Urothelium cell line (cell line): ENCODE results near the gene SSC4D.
A peak's percentile ranks its signal among the peaks of the same experiment; 100 is the strongest.
"Not testable (repeated sequence)": the region's sequence is repeated elsewhere in the genome, so short reads cannot be mapped to it uniquely, and the experiment has no call there.

ENCODE experiments used
- DNase-seq: peaks from one replicate; pipeline ENCODE4 v3.0.0; 2011; ENCODE audit warnings: low spot score, mixed read lengths
- FAIRE-seq: peaks from 2 replicates; lab custom pipeline; 2011; peaks lifted over from hg19 to GRCh38; lab: Jason Lieb, UNC

SSC4D gene

DNA sequence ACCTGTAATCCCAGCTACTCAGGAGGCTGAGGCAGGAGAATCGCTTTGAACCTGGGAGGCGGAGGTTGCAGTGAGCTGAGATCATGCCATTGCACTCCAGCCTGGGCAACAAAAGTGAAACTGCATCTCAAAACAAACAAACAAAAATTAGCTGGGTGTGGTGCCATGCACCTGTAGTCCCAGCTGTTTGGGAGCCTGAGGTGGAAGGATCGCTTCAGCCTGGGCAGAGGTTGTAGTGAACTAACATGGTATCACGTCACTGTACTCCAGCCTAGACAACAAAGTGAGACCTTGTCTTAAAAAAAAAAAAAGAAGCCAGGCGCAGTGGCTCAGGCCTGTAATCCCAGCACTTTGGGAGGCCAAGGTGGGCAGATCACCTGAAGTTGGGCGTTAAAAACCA lies 21.7 kb downstream of the SSC4D start:
- not testable (repeated sequence) for DNase-seq, FAIRE-seq

- FAIRE-seq (no peak), DNase-seq (no peak)
These were observed 22.7 kb downstream of the SSC4D start for GRCh38 chr7:76386691-76387260.

DNA sequence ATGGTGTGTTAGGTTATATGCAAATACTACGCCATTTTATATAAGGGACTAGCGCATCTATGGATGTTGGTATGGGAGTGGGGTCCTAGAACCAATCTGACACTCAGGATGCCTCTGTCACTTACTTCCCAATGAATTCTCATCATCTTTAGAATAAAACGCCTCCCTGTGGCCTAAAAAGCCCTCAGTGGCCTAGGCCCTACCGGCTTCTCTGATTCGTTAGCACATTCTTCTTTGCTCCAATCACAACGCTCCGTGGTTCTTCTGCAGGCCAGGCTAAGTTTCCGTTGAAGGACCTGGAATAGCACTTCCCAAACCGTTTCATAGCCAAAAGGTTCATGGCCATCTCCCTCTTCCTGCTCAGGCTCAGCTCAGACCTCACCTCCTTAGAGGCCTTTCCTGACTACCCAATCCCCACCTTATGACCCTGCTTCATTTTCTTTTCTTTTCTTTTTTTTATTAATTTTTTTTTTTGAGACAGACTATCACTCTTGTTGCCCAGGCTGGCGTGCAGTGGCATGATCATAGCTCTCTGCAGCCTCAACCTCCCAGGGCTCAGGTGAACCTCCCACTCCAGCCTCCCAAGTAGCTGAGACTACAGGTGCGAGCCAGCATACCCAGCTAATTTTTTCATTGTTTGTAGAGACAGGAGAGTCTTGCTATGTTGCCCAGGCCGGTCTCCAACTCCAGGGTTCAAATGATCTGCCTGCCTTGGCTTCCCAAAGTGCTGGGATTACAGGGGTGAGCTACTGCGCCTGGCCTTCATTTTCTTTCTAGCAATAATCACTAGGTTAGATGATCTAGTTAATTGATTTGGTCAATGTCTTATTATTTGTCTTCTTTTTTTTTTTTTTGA lies 26.2 kb downstream of the SSC4D start:
- DNase-seq: no peak
- no peak for FAIRE-seq

GRCh38 chr7:76381814-76382213 lies 27.7 kb downstream of the SSC4D start:
- DNase-seq (no peak), FAIRE-seq (no peak)

- FAIRE-seq: no peak
- DNase-seq: no peak
These were observed 28.9 kb downstream of the SSC4D start for GRCh38 chr7:76380623-76380966.

DNA sequence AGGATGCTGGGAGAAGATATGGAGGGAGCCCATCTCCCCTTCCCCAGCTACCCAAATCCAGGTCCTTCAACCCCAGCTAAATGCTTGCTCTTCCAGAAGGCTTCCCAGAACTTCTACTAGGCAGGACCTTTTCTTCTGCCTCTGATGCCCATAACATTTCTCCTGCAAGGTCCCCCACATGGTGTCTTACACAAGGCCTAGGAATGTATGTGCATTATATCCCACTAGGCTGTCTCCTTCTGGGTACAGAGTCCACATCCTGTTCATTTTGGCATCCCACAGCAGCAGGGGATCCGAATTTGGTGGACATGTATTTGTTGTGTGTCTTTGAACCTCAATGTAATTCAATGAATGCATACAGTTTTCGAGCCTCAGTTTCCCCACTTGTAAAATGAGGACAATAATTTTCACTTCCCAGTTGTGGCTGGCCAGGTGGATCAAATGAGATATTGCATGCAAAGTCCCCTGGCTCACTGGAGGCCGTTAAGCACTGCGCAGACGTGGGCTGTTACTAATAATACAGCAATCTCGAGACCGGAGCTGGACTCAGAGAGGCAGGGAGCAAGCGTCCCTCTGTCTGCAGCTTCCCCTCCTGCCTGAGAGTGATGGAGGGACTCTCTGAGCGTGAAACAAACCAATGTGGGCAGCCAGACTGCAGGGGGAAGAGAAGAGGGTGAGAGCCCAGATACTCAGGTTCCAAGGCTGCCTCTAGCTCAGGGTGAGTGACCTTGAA lies 32.1 kb downstream of the SSC4D start:
- DNase-seq (no peak), FAIRE-seq (no peak)

DNA sequence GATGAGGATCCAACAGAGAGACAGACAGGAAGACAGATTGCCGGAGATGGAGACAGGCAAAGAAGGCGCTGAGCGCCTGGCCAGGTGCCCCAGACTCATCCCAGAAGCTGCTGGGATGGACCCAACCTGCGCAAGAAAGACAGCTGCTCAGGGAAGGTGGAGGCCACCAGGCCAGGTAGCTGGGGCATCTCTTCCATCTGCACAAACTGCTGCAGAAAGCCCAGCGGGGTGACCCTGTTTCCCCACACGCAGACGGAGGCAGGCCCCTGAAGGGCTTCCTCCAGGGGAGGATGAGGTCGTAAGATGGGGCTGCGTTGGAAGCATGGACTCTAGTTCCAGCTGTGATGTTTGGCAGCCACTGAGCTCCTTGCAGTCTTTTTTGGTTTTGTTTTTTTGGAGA lies 34.2 kb downstream of the SSC4D start:
- FAIRE-seq (no peak), DNase-seq (no peak)

- FAIRE-seq (no peak), DNase-seq (peak; percentile 79)
These were observed 36.3 kb downstream of the SSC4D start for GRCh38 chr7:76372984-76373833.

GRCh38 chr7:76371396-76371795 lies 38.1 kb downstream of the SSC4D start:
- FAIRE-seq: no peak
- no peak for DNase-seq

DNA sequence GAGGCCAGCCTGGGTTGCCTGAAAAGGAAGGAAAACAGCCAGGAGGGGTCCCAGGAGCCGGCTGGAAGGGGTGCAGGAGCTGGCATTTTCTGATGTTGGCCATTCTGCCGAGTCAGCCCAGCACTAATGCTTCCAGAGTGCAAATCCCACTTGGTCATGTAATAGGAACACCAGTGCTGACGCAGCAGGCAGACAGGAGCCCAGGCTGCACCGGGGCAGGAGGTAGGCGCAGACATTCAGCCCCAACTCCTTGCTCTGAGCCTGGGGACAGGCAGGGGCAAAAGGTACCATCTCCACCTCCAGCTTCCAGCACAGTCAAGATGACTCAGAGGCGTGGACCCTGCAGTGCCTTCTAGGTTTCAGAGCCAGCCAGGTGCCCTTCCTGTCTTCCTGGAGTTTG lies 40.5 kb downstream of the SSC4D start:
- FAIRE-seq: no peak
- no peak for DNase-seq

GRCh38 chr7:76368190-76368589 lies 41.3 kb downstream of the SSC4D start:
- DNase-seq (no peak), FAIRE-seq (no peak)

- FAIRE-seq: no peak
- DNase-seq: no peak
These were observed 45.3 kb downstream of the SSC4D start for GRCh38 chr7:76364198-76364584.

GRCh38 chr7:76363754-76364153 lies 45.7 kb downstream of the SSC4D start:
- DNase-seq, FAIRE-seq: not testable (repeated sequence)

- FAIRE-seq: no peak
- DNase-seq: no peak
These were observed 49.4 kb downstream of the SSC4D start for GRCh38 chr7:76359978-76360638.

- DNase-seq: peak; percentile 96
- peak; percentile 42 for FAIRE-seq
These were observed 50.2 kb downstream of the SSC4D start for GRCh38 chr7:76359111-76359977.

DNA sequence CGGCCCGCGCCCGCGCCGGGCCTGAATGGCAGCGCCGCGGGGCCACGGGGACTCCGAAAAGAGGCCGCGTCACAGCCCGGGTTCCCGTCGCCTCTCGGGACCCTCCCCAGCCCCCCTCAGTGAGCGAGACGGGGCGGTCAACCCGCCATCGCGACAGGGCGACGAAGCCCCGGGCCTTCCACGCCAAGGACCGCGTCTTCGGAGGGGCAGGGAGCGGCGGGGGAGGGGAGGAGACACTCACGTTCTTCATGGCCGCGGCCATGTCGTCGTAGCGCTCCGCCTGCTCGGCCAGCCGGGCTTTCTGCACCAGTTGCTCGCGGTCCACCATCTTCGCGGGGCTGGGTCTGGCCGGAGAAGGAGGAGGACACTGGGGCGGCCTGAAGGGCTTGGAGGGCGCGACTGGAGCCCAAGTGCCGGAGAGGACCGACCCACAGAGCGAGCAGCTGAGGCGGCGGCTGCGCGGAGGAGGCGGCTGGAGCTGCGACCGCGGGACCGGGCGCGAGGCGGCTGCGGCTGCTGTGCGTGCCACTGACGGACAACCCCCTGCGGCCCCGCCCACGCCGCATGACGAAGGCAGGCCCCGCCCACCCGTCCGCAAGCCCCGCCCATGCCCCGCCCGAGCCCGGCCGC lies 50.9 kb downstream of the SSC4D start, which contains the start of gene YWHAG:
Gene YWHAG (minus strand): TSS at position 511 of the 630 bp plus-strand sequence. CDS start 183 bp downstream, at position 328.
- FAIRE-seq (peak; percentile 88), DNase-seq (peak; percentile 93)

GRCh38 chr7:76358011-76358480 lies 51.5 kb downstream of the SSC4D start:
- FAIRE-seq: no peak
- DNase-seq: peak; percentile 35

GRCh38 chr7:76357475-76358010 lies 52.0 kb downstream of the SSC4D start:
- no peak for DNase-seq

More at GRCh38 chr7:76357475-76358010, 52.0 kb downstream of the SSC4D start:
- FAIRE-seq: no peak
